Esophagus muscularis mucosa (tissue), 4 donors: ENCODE measurements around the gene CES3.

Experiments used
- CTCF ChIP-seq, 3 experiments: fragments of 200-600 bp in 2 of 3; fragments of 450-650 bp in 1 of 3; sonication (generic) in 2 of 3; IDR thresholded peaks; one replicate each; pipeline ENCODE4 v1.5.1; 2017 to 2019; ENCODE audit warnings: antibody characterized with exemption in 3 of 3, mild to moderate bottlenecking in 2 of 3, moderate library complexity in 1 of 3
- EP300 ChIP-seq: sonication (generic); formaldehyde crosslinking; IDR thresholded peaks from one replicate; pipeline ENCODE4 v1.6.1; 2017; ENCODE audit warnings: antibody characterized with exemption
- POLR2AphosphoS5 ChIP-seq, 2 donors: sonication (generic); formaldehyde crosslinking; IDR thresholded peaks; one replicate each; pipeline ENCODE4 v1.6.1; 2017; ENCODE audit warnings: antibody characterized with exemption in 2 of 2

GRCh38 chr16:66923866-66924265, 37.2 kb upstream of the CES3 start:
- TF ChIP-seq EP300 (no peak), CTCF (IDR thresholded peaks at IDR 0.05) (no peak), POLR2AphosphoS5 (IDR thresholded peaks at IDR 0.05) (no peak)
